Glutamatergic neuron (in vitro differentiated cells): ENCODE results near the gene VEZF1. TPM values are rescaled to one million over a fixed set of nuclear protein-coding genes. Genes with fewer than 3 reads are reported as not detected.

Experiments used
- DNase-seq: peaks from one replicate; pipeline ENCODE4 v3.0.0; 2022
- H3K27ac Mint-ChIP-seq: one replicate; pipeline ENCODE4 v1.8.0; 2020; ENCODE audit warnings: mild to moderate bottlenecking, mixed read lengths, inconsistent platforms; ENCODE audit not compliant: unreplicated experiment
- H3K27me3 Mint-ChIP-seq: one replicate; pipeline ENCODE4 v1.8.0; 2020; ENCODE audit warnings: mild to moderate bottlenecking, moderate library complexity, mixed read lengths, inconsistent platforms; ENCODE audit not compliant: unreplicated experiment
- H3K36me3 Mint-ChIP-seq: one replicate; pipeline ENCODE4 v1.8.0; 2020; ENCODE audit warnings: mild to moderate bottlenecking, mixed read lengths, inconsistent platforms; ENCODE audit not compliant: unreplicated experiment
- H3K4me1 Mint-ChIP-seq: one replicate; pipeline ENCODE4 v1.8.0; 2020; ENCODE audit warnings: mild to moderate bottlenecking, low read depth, mixed read lengths, inconsistent platforms; ENCODE audit not compliant: unreplicated experiment
- H3K4me3 Mint-ChIP-seq: one replicate; pipeline ENCODE4 v1.8.0; 2020; ENCODE audit warnings: mild to moderate bottlenecking, mixed read lengths, inconsistent platforms; ENCODE audit not compliant: unreplicated experiment
- H3K9me3 Mint-ChIP-seq: one replicate; pipeline ENCODE4 v1.8.0; 2020; ENCODE audit warnings: mild to moderate bottlenecking, moderate library complexity, mixed read lengths, inconsistent platforms; ENCODE audit not compliant: unreplicated experiment
- CTCF ChIP-seq: fragments of 200-600 bp; sonication (generic); IDR thresholded peaks from one replicate; pipeline ENCODE4 v1.5.0; 2021; ENCODE audit not compliant: partially characterized antibody, unreplicated experiment
- long read RNA-seq: library from polyadenylated mRNA; unstranded; transcript quantifications from one replicate; pipeline ENCODE4 v2.0.0, GENCODE V29; 2020; ENCODE audit not compliant: unreplicated experiment
- total RNA-seq: library from RNA; stranded (reverse); fragmentation: NEBNext Ultra II Directional; extraction: Animal tissue kit (Norgen Biotek cat#: 25700); gene quantifications from one replicate; pipeline ENCODE4 v1.2.1, GENCODE V29; 2021; ENCODE audit not compliant: unreplicated experiment

VEZF1 gene
- total RNA-seq, result 88.3 TPM
- long read RNA-seq, transcript VEZF1-202 (6 exons, 2,321 nt), result major isoform, 9 of 14 reads
- long read RNA-seq, partial matches to known transcripts, result 0 of 14 reads
- long read RNA-seq, other reads (novel, unspliced or antisense), result 5 of 14 reads

GRCh38 chr17:57987581-57988300, at the start of gene VEZF1:
Gene VEZF1 (minus strand): TSS chr17:57988254. CDS start chr17:57988111, 143 bp downstream.
- peak; percentile 84 for DNase-seq
- no peaks in the 10 kb centered on the region for H3K36me3 Mint-ChIP-seq
- H3K27ac Mint-ChIP-seq, result peak within 1 kb of the TSS; percentile 98
- H3K9me3 Mint-ChIP-seq, result peaks cover 11% of the 10 kb centered on the region
- peaks cover 11% of the 10 kb centered on the region for H3K27me3 Mint-ChIP-seq
- no peak for TF ChIP-seq CTCF
- H3K4me3 Mint-ChIP-seq, result peak within 1 kb of the TSS; percentile 95
- H3K4me1 Mint-ChIP-seq, result peaks cover 44% of the 10 kb centered on the region

- Mint-ChIP-seq H3K36me3 (peaks cover 11% of the 10 kb centered on the region), H3K9me3 (peaks cover 7% of the 10 kb centered on the region), H3K4me1 (peaks cover 7% of the 10 kb centered on the region), H3K27ac (no peak overlapping the region), H3K4me3 (no peak overlapping the region), H3K27me3 (peaks cover 3% of the 10 kb centered on the region)
- no peak for TF ChIP-seq CTCF
- no peak for DNase-seq
These were observed 44.8 kb upstream of the VEZF1 start for GRCh38 chr17:58032691-58033415.

- no peak for TF ChIP-seq CTCF
- Mint-ChIP-seq H3K4me3 (no peak overlapping the region), H3K9me3 (peaks cover 7% of the 10 kb centered on the region), H3K4me1 (peaks cover 7% of the 10 kb centered on the region), H3K27me3 (peaks cover 3% of the 10 kb centered on the region), H3K27ac (no peak overlapping the region), H3K36me3 (peaks cover 11% of the 10 kb centered on the region)
- DNase-seq, result no peak
These were observed 40.5 kb upstream of the VEZF1 start for GRCh38 chr17:58028578-58028977.

GRCh38 chr17:58020401-58020800, 32.3 kb upstream of the VEZF1 start:
- Mint-ChIP-seq H3K27ac (no peak overlapping the region), H3K4me1 (peaks cover 3% of the 10 kb centered on the region), H3K4me3 (no peak overlapping the region), H3K27me3 (no peaks in the 10 kb centered on the region), H3K9me3 (no peaks in the 10 kb centered on the region), H3K36me3 (no peaks in the 10 kb centered on the region)
- no peak for TF ChIP-seq CTCF
- DNase-seq, result no peak

- Mint-ChIP-seq H3K9me3 (no peaks in the 10 kb centered on the region), H3K4me3 (no peak overlapping the region), H3K27ac (no peak overlapping the region), H3K27me3 (no peaks in the 10 kb centered on the region), H3K36me3 (no peaks in the 10 kb centered on the region), H3K4me1 (peaks cover 3% of the 10 kb centered on the region)
- no peak for DNase-seq
- TF ChIP-seq CTCF, result no peak
These were observed 31.5 kb upstream of the VEZF1 start for GRCh38 chr17:58019521-58019920.
